GM23248 (cell line): ENCODE results near the gene USP40.

Experiments used
- EZH2 ChIP-seq: fragments of 200-600 bp; sonication (generic); IDR thresholded peaks from 2 replicates; pipeline ENCODE4 v1.6.1; 2018; ENCODE audit warnings: antibody characterized with exemption, mild to moderate bottlenecking; ENCODE audit not compliant: insufficient read depth, poor library complexity, severe bottlenecking
- EZH2phosphoT487 ChIP-seq: fragments of 200-600 bp; sonication (generic); IDR thresholded peaks from 2 replicates; pipeline ENCODE4 v1.6.1; 2018; ENCODE audit warnings: antibody characterized with exemption, moderate library complexity, mild to moderate bottlenecking, low read depth; ENCODE audit not compliant: insufficient read depth

DNA sequence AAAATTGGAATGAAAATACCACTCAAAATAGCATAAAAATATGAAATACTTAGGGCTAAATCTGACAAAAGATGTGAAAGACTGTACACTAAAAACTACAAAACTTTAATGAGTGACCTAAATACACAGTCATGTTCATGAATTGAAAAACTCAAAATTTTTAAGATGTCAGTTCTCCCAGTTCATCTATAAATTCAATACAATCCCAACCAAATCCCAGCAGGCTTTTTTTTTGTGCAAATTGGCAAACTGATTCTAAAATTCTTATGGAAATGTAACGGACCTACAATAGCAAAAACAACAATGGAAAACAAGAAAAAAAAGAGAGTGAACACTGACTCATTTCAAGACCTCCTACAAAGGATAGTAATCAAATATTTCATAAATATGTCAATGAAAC lies 4.4 kb upstream of the USP40 start:
- no peak for TF ChIP-seq EZH2phosphoT487
- no peak for TF ChIP-seq EZH2
